Panc1 (cell line): ENCODE results near the gene CFAP52.

Source experiments
- CTCF ChIP-seq: fragments of 450-650 bp; IDR thresholded peaks from 2 replicates; pipeline ENCODE4 v1.5.1; 2017; ENCODE audit warnings: mild to moderate bottlenecking
- SIN3A ChIP-seq: IDR thresholded peaks from 2 replicates; pipeline ENCODE4 v1.6.1; 2012; ENCODE audit warnings: low read depth, mild to moderate bottlenecking, low read length, moderate library complexity, borderline replicate concordance; ENCODE audit not compliant: insufficient read depth
- TF ChIP-seq, protein P1 (sequence below), 2 experiments: IDR thresholded peaks; 2 replicates each; pipeline ENCODE4 v1.6.1; 2011 to 2012; ENCODE audit warnings: low read depth in 2 of 2, control low read depth in 1 of 2, low read length in 1 of 2, mild to moderate bottlenecking in 1 of 2, moderate library complexity in 1 of 2; ENCODE audit not compliant: insufficient read depth in 1 of 2

DNA sequence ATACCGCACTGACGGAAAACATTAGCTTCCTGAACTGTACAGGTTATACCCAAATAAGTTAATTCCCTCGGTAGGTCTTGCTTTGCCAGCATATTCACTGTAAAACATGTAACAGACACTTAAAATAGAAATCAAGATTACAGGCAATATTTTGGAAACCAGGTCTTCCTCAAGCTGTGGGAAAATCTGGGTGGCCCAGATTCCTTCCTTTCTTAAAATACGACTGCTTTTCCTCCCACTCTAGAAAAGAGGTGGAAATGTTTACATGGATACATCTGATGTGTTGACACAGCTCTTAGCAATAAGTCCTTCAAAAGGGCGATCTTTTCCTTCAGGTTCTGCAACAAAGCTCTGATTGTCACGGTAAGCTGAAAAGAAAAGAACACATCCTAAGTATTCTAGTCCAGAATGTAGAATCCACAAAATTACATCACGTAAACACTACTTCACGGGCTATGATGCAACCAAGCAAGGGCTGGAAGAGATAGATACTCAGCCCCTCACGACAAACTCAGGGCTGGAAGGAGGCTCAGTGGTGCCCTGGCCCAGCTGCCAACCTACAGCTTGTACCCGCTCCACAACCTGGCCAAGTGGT, 19.2 kb upstream of the CFAP52 start:
- TF ChIP-seq CTCF (no peak), SIN3A (no peak)
- TF ChIP-seq, protein P1, sequence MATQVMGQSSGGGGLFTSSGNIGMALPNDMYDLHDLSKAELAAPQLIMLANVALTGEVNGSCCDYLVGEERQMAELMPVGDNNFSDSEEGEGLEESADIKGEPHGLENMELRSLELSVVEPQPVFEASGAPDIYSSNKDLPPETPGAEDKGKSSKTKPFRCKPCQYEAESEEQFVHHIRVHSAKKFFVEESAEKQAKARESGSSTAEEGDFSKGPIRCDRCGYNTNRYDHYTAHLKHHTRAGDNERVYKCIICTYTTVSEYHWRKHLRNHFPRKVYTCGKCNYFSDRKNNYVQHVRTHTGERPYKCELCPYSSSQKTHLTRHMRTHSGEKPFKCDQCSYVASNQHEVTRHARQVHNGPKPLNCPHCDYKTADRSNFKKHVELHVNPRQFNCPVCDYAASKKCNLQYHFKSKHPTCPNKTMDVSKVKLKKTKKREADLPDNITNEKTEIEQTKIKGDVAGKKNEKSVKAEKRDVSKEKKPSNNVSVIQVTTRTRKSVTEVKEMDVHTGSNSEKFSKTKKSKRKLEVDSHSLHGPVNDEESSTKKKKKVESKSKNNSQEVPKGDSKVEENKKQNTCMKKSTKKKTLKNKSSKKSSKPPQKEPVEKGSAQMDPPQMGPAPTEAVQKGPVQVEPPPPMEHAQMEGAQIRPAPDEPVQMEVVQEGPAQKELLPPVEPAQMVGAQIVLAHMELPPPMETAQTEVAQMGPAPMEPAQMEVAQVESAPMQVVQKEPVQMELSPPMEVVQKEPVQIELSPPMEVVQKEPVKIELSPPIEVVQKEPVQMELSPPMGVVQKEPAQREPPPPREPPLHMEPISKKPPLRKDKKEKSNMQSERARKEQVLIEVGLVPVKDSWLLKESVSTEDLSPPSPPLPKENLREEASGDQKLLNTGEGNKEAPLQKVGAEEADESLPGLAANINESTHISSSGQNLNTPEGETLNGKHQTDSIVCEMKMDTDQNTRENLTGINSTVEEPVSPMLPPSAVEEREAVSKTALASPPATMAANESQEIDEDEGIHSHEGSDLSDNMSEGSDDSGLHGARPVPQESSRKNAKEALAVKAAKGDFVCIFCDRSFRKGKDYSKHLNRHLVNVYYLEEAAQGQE (IDR thresholded peaks at IDR 0.05; ENCODE audit: insufficient read depth in 1 of 2, low read depth in 2 of 2, low read length in 1 of 2) = no peak
